ENCODE data around the gene TFF1.

TFF1 gene

DNA sequence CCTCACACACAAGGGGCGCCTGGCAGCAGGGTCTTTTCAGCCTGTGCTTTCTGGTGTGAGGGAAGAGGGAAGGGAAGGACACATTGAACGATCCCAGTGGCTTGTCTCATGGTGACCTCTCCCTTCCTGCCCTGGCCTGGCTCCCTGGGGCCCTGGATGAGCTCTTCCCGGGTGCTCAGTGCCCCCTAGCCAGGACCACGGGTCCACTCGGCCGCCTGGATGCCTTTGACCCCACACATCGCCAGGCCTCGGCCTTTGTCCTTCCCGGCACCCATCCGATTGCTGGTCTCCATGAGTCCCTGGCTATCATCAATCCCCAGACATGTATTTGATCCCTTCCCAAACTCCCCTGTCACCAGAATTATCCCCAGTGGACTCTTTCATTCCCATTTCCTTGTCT lies 45.1 kb downstream of the TFF1 start:
- no peak overlapping the region for H3K4me3 ChIP-seq (ENCODE audit: low read depth, low read length)
- ChIA-PET CTCF (interaction anchor here (1.0 kb wide), 1 partner anchor 11 kb away, joined by 3 read pairs; no protein-coding TSS in a partner anchor), POLR2A (no interaction called here)
- no peaks in the 10 kb centered on the region for H3K9me3 ChIP-seq (ENCODE audit: control insufficient read depth, insufficient read depth, low read depth, low read length)
- no peaks in the 10 kb centered on the region for H3K36me3 ChIP-seq (ENCODE audit: control insufficient read depth in 2 of 2, insufficient read depth in 1 of 2, low read length in 2 of 2)
- no peak overlapping the region for H3K27ac ChIP-seq (ENCODE audit: extremely low read depth, low read depth, low read length)
- no peak for TF ChIP-seq ZNF621 (tag by site-specific recombination; IDR thresholded peaks at IDR 0.05)
- no peak for TF ChIP-seq ZNF394 (tag by site-specific recombination; IDR thresholded peaks at IDR 0.05; ENCODE audit: borderline replicate concordance)
- no peak for TF ChIP-seq ZNF10 (tag by site-specific recombination; IDR thresholded peaks at IDR 0.05)
- TF ChIP-seq, protein P1, sequence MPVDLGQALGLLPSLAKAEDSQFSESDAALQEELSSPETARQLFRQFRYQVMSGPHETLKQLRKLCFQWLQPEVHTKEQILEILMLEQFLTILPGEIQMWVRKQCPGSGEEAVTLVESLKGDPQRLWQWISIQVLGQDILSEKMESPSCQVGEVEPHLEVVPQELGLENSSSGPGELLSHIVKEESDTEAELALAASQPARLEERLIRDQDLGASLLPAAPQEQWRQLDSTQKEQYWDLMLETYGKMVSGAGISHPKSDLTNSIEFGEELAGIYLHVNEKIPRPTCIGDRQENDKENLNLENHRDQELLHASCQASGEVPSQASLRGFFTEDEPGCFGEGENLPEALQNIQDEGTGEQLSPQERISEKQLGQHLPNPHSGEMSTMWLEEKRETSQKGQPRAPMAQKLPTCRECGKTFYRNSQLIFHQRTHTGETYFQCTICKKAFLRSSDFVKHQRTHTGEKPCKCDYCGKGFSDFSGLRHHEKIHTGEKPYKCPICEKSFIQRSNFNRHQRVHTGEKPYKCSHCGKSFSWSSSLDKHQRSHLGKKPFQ (tag by site-specific recombination; IDR thresholded peaks at IDR 0.05): no peak
- no peak for TF ChIP-seq ZNF76 (tag by site-specific recombination; IDR thresholded peaks at IDR 0.05; ENCODE audit: borderline replicate concordance, low read depth)
- TF ChIP-seq ZNF211 (tag by site-specific recombination; IDR thresholded peaks at IDR 0.05; ENCODE audit: low read depth): no peak
- no peak for TF ChIP-seq GLIS1 (tag by site-specific recombination; IDR thresholded peaks at IDR 0.05)
- TF ChIP-seq, protein P2, sequence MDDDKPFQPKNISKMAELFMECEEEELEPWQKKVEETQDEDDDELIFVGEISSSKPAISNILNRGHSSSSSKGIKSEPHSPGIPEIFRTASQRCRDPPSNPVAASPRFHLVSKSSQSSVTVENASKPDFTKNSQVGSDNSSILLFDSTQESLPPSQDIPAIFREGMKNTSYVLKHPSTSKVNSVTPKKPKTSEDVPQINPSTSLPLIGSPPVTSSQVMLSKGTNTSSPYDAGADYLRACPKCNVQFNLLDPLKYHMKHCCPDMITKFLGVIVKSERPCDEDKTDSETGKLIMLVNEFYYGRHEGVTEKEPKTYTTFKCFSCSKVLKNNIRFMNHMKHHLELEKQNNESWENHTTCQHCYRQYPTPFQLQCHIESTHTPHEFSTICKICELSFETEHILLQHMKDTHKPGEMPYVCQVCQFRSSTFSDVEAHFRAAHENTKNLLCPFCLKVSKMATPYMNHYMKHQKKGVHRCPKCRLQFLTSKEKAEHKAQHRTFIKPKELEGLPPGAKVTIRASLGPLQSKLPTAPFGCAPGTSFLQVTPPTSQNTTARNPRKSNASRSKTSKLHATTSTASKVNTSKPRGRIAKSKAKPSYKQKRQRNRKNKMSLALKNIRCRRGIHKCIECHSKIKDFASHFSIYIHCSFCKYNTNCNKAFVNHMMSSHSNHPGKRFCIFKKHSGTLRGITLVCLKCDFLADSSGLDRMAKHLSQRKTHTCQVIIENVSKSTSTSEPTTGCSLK (tag by site-specific recombination; IDR thresholded peaks at IDR 0.05): no peak
- no peaks in the 10 kb centered on the region for H3K4me1 ChIP-seq (ENCODE audit: control insufficient read depth, insufficient read depth, low read length)

DNA sequence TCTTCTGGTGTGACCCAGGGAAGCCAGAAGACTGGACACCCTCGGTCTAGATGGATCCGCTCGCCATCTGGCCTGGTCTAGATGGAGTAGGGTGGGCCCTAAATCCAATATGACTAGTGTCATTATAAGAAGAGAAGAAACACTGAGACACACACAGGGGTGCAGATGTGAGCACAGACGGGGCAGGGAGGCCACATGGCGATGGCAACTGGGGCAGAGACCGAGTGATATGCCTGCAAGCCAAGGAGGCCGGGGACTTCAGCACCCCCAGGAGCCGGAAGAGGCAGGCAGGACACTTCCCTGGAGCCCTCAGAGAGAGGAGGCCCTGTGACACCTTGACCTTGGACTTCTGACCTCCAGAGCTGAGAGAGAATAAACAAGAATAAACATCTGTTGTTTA lies 45.5 kb downstream of the TFF1 start:
- Histone ChIP-seq H3K4me1 (ENCODE audit: control insufficient read depth, insufficient read depth, low read length) (no peaks in the 10 kb centered on the region), H3K27ac (ENCODE audit: extremely low read depth, low read depth, low read length) (no peak overlapping the region), H3K4me3 (ENCODE audit: low read depth, low read length) (no peak overlapping the region), H3K9me3 (ENCODE audit: control insufficient read depth, insufficient read depth, low read depth, low read length) (no peaks in the 10 kb centered on the region), H3K36me3 (ENCODE audit: control insufficient read depth in 2 of 2, insufficient read depth in 1 of 2, low read length in 2 of 2) (no peaks in the 10 kb centered on the region)
- ChIA-PET POLR2A (no interaction called here), CTCF (interaction anchor here (1.0 kb wide), 1 partner anchor 10 kb away, joined by 3 read pairs; no protein-coding TSS in a partner anchor)
- TF ChIP-seq, protein P3, sequence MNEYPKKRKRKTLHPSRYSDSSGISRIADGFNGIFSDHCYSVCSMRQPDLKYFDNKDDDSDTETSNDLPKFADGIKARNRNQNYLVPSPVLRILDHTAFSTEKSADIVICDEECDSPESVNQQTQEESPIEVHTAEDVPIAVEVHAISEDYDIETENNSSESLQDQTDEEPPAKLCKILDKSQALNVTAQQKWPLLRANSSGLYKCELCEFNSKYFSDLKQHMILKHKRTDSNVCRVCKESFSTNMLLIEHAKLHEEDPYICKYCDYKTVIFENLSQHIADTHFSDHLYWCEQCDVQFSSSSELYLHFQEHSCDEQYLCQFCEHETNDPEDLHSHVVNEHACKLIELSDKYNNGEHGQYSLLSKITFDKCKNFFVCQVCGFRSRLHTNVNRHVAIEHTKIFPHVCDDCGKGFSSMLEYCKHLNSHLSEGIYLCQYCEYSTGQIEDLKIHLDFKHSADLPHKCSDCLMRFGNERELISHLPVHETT (tag by site-specific recombination; IDR thresholded peaks at IDR 0.05): no peak
- TF ChIP-seq TRIM28 (IDR thresholded peaks at IDR 0.05; ENCODE audit: borderline replicate concordance, low read length): no peak
- TF ChIP-seq ZBTB21 (tag by site-specific recombination; IDR thresholded peaks at IDR 0.05): no peak
- no peak for TF ChIP-seq ZNF394 (tag by site-specific recombination; IDR thresholded peaks at IDR 0.05; ENCODE audit: borderline replicate concordance)
- TF ChIP-seq, protein P4, sequence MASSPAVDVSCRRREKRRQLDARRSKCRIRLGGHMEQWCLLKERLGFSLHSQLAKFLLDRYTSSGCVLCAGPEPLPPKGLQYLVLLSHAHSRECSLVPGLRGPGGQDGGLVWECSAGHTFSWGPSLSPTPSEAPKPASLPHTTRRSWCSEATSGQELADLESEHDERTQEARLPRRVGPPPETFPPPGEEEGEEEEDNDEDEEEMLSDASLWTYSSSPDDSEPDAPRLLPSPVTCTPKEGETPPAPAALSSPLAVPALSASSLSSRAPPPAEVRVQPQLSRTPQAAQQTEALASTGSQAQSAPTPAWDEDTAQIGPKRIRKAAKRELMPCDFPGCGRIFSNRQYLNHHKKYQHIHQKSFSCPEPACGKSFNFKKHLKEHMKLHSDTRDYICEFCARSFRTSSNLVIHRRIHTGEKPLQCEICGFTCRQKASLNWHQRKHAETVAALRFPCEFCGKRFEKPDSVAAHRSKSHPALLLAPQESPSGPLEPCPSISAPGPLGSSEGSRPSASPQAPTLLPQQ (tag by site-specific recombination; IDR thresholded peaks at IDR 0.05): no peak
- TF ChIP-seq ZFHX2 (tag by site-specific recombination; conservative IDR thresholded peaks at IDR 0.05): no peak
- no peak for TF ChIP-seq ZNF585B (tag by site-specific recombination; IDR thresholded peaks at IDR 0.05)
